HG02884 (cell line): ENCODE data around the gene SH3RF3.

ENCODE experiments used
- ATAC-seq: cut with Tn5 transposase; IDR thresholded peaks from one replicate; pipeline ENCODE4 v1.9.1; 2021; ENCODE audit warnings: mild to moderate bottlenecking, moderate library complexity; ENCODE audit not compliant: unreplicated experiment

SH3RF3 gene

GRCh38 chr2:109422071-109422757, 293.2 kb downstream of the SH3RF3 start:
- ATAC-seq: no peak

GRCh38 chr2:109422758-109423500, 293.9 kb downstream of the SH3RF3 start:
- ATAC-seq: no peak

GRCh38 chr2:109423556-109424359, 294.8 kb downstream of the SH3RF3 start:
- ATAC-seq: no peak

GRCh38 chr2:109425411-109425810, 296.4 kb downstream of the SH3RF3 start:
- ATAC-seq: no peak

- no peak for ATAC-seq
These were observed 298.7 kb downstream of the SH3RF3 start for GRCh38 chr2:109427661-109428091.

- ATAC-seq: no peak
These were observed 299.3 kb downstream of the SH3RF3 start for GRCh38 chr2:109428281-109428680.

- no peak for ATAC-seq
These were observed 300.0 kb downstream of the SH3RF3 start for GRCh38 chr2:109428841-109429566.

GRCh38 chr2:109429567-109430328, 300.7 kb downstream of the SH3RF3 start:
- no peak for ATAC-seq

- ATAC-seq: no peak
These were observed 301.3 kb downstream of the SH3RF3 start for GRCh38 chr2:109430329-109430636.

- ATAC-seq: no peak
These were observed 303.4 kb downstream of the SH3RF3 start for GRCh38 chr2:109432421-109432820.

- no peak for ATAC-seq
These were observed 304.5 kb downstream of the SH3RF3 start for GRCh38 chr2:109433486-109433885.

GRCh38 chr2:109433926-109434325, 304.9 kb downstream of the SH3RF3 start:
- ATAC-seq: no peak

- no peak for ATAC-seq
These were observed 305.3 kb downstream of the SH3RF3 start for GRCh38 chr2:109434351-109434750.

- ATAC-seq: no peak
These were observed 306.2 kb downstream of the SH3RF3 start for GRCh38 chr2:109435066-109435690.

- ATAC-seq: no peak
These were observed 307.0 kb downstream of the SH3RF3 start for GRCh38 chr2:109435901-109436598.

GRCh38 chr2:109436610-109437225, 307.7 kb downstream of the SH3RF3 start:
- no peak for ATAC-seq

GRCh38 chr2:109437325-109438090, 308.5 kb downstream of the SH3RF3 start:
- ATAC-seq: no peak

- ATAC-seq: no peak
These were observed 309.1 kb downstream of the SH3RF3 start for GRCh38 chr2:109438146-109438545.
